ENCODE measurements around the gene PCIF1.
"Not testable (repeated sequence)": the region's sequence is repeated elsewhere in the genome, so short reads cannot be mapped to it uniquely, and the experiment has no call there.

PCIF1 gene

GRCh38 chr20:45948261-45948733 lies 13.8 kb downstream of the PCIF1 start:
- no peak for DNase-seq

GRCh38 chr20:45948742-45949541 lies 14.5 kb downstream of the PCIF1 start:
- DNase-seq, result no peak

- DNase-seq, result no peak
These were observed 15.3 kb downstream of the PCIF1 start for GRCh38 chr20:45949542-45950329.

- DNase-seq, result no peak
These were observed 15.8 kb downstream of the PCIF1 start for GRCh38 chr20:45950330-45950646.

- no peak for DNase-seq
These were observed 17.7 kb downstream of the PCIF1 start for GRCh38 chr20:45951925-45952834.

GRCh38 chr20:45952861-45953260 lies 18.4 kb downstream of the PCIF1 start:
- no peak for DNase-seq

- DNase-seq, result no peak
These were observed 19.2 kb downstream of the PCIF1 start for GRCh38 chr20:45953672-45954071.

- not testable (repeated sequence) for DNase-seq
These were observed 21.8 kb downstream of the PCIF1 start for GRCh38 chr20:45956326-45956725.

- no peak for DNase-seq
These were observed 22.8 kb downstream of the PCIF1 start for GRCh38 chr20:45957021-45957941.

- DNase-seq, result no peak
These were observed 24.1 kb downstream of the PCIF1 start for GRCh38 chr20:45958593-45958992.

GRCh38 chr20:45959126-45959525 lies 24.6 kb downstream of the PCIF1 start:
- DNase-seq, result no peak

- DNase-seq, result no peak
These were observed 25.6 kb downstream of the PCIF1 start for GRCh38 chr20:45959956-45960630.

GRCh38 chr20:45962031-45962755 lies 27.7 kb downstream of the PCIF1 start:
- DNase-seq, result no peak

- peak in 1 of 2 donors; percentile 55 for DNase-seq
These were observed 28.8 kb downstream of the PCIF1 start for GRCh38 chr20:45963059-45964005.

GRCh38 chr20:45964006-45964400 lies 29.5 kb downstream of the PCIF1 start:
- no peak for DNase-seq

- no peak for DNase-seq
These were observed 30.9 kb downstream of the PCIF1 start for GRCh38 chr20:45965169-45966002.

GRCh38 chr20:45967551-45968080 lies 33.1 kb downstream of the PCIF1 start:
- DNase-seq, result no peak

GRCh38 chr20:45968081-45968671 lies 33.7 kb downstream of the PCIF1 start:
- no peak for DNase-seq

Measured in CD4-positive, alpha-beta T cell treated with Interferon alpha-2 for 1 hour (primary cell).